Karpas-422 (cell line): Measurements from ENCODE around the gene ASPN. TPM values are rescaled to one million over a fixed set of nuclear protein-coding genes. Genes with fewer than 3 reads are reported as not detected.

Experiments used
- DNase-seq: peaks from one replicate; pipeline ENCODE4 v3.0.0-alpha.2; 2015
- H2AFZ ChIP-seq: fragments of 200-600 bp; sonication (generic); 2 replicates; pipeline ENCODE4 v1.6.1; 2014; ENCODE audit warnings: antibody characterized with exemption, low read length, mixed read lengths
- H3K27ac ChIP-seq: fragments of 200-600 bp; sonication (generic); 2 replicates; pipeline ENCODE4 v1.5.1; 2014; ENCODE audit warnings: mild to moderate bottlenecking, low read length, moderate library complexity
- H3K27me3 ChIP-seq: fragments of 200-600 bp; sonication (generic); 2 replicates; pipeline ENCODE4 v1.6.1; 2014; ENCODE audit warnings: low read length, mixed read lengths
- H3K36me3 ChIP-seq: fragments of 200-600 bp; sonication (generic); 2 replicates; pipeline ENCODE4 v1.6.1; 2014; ENCODE audit warnings: low read length, mixed read lengths; ENCODE audit not compliant: insufficient read depth
- H3K4me1 ChIP-seq: fragments of 200-600 bp; sonication (generic); 2 replicates; pipeline ENCODE4 v1.6.1; 2014; ENCODE audit warnings: mild to moderate bottlenecking, low read length, mixed read lengths
- H3K4me2 ChIP-seq: fragments of 200-600 bp; sonication (generic); 2 replicates; pipeline ENCODE4 v1.6.1; 2014; ENCODE audit warnings: low read length, low read depth, mild to moderate bottlenecking; ENCODE audit not compliant: poor library complexity, severe bottlenecking
- H3K4me3 ChIP-seq: fragments of 200-600 bp; sonication (generic); 2 replicates; pipeline ENCODE4 v1.5.1; 2014; ENCODE audit warnings: mild to moderate bottlenecking, antibody characterized with exemption, low read length, mixed read lengths
- H3K79me2 ChIP-seq: fragments of 200-600 bp; sonication (generic); 2 replicates; pipeline ENCODE4 v1.6.1; 2014; ENCODE audit warnings: mild to moderate bottlenecking, low read length, mixed read lengths
- H3K9ac ChIP-seq: fragments of 200-600 bp; sonication (generic); 2 replicates; pipeline ENCODE4 v1.6.0; 2014; ENCODE audit warnings: low read length
- H3K9me2 ChIP-seq: fragments of 200-600 bp; sonication (generic), shearing (Covaris generic); replicated peaks from 2 replicates; pipeline ENCODE4 v1.6.0; 2014; ENCODE audit warnings: mild to moderate bottlenecking, low read length, moderate library complexity; ENCODE audit not compliant: insufficient read depth
- H3K9me3 ChIP-seq: fragments of 300-700, 200-600 bp; sonication (generic); 2 replicates; pipeline ENCODE4 v1.6.1; 2014; ENCODE audit warnings: low read length, mixed read lengths
- H4K20me1 ChIP-seq: fragments of 200-600 bp; sonication (generic); 2 replicates; pipeline ENCODE4 v1.6.1; 2014; ENCODE audit warnings: mild to moderate bottlenecking, antibody characterized with exemption, low read length, low read depth; ENCODE audit not compliant: insufficient read depth
- total RNA-seq: library from RNA; depleted of rRNA; stranded (reverse); fragments of >200 nt; shearing (Covaris generic); gene quantifications from 2 replicates; pipeline ENCODE4 v1.2.3, GENCODE V29; 2014; ENCODE audit warnings: low replicate concordance

ASPN gene
- total RNA-seq, 1 experiment from 2014 or later = not detected

DNA sequence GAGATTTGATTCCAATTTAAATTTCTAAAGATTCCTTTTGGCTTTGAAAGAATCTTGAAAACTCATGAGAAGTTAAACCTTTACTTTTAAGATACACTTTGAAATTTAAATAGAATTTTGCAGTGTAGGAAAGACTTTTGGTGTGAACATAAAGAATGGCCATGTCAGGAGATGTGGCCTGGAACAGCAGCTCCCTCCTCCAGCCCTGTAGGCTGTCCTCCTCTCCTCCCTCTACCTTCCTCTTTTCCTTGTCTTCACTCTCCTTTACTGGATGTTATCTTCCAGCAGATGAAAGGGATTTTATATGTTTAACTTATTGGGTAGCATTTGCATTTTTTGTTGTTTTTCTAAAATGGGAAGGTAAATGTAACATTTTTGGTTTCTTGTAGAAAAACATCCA, 18.9 kb downstream of the ASPN start:
- no peak for DNase-seq
- Histone ChIP-seq H4K20me1 (no peaks in the 10 kb centered on the region), H3K36me3 (no peaks in the 10 kb centered on the region), H3K9ac (no peak overlapping the region), H3K9me2 (no peaks in the 10 kb centered on the region), H3K27ac (no peak overlapping the region), H3K4me3 (no peak overlapping the region), H2AFZ (no peak overlapping the region), H3K27me3 (no peaks in the 10 kb centered on the region), H3K4me1 (no peaks in the 10 kb centered on the region), H3K79me2 (peaks cover 4% of the 10 kb centered on the region; the same call in 1 of the 2 replicates), H3K4me2 (no peak overlapping the region), H3K9me3 (no peaks in the 10 kb centered on the region)

DNA sequence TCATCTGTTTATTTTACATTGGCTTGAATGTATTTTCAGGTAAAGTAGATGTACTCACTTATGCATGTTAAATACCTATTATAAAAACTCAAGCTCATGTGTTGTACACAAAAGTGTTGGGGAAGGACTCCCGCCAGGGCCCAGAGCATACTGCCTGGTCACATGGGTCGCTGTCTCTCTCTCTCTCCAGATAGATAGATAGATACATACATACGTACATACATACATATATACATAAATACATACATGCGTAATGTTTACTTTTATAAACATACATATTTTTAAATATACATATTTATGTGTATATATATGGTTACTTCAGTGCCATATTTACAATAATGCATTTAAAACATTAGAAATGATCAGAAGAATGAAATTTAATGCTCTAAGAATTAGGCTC, 24.7 kb downstream of the ASPN start:
- Histone ChIP-seq H2AFZ (no peak overlapping the region), H3K36me3 (no peaks in the 10 kb centered on the region), H3K4me3 (no peak overlapping the region), H3K9me2 (no peaks in the 10 kb centered on the region), H4K20me1 (no peaks in the 10 kb centered on the region), H3K4me1 (no peaks in the 10 kb centered on the region), H3K9ac (no peak overlapping the region), H3K27me3 (no peaks in the 10 kb centered on the region), H3K4me2 (no peak overlapping the region), H3K9me3 (no peaks in the 10 kb centered on the region), H3K27ac (no peak overlapping the region), H3K79me2 (no peaks in the 10 kb centered on the region; the same call in 1 of the 2 replicates)
- DNase-seq = no peak

DNA sequence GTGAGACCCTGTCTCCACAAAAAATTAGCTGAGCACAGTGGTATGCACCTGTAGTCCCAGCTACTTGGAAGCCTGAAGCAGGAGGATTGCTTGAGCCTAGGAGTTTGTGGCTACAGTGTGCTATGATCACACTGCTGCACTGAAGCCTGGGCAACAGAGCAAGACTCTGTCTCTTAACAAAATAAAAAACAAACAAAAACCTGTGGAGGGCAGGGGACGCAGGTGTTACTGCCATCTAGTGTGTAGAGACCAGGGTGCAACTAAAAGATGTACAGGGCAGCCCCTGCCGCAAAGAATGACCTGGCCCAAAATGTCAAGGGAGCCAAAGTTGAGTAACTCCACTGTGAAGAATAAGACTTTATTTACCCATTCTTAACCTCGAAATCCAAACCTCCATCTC, 27.1 kb downstream of the ASPN start:
- Histone ChIP-seq H3K4me2 (no peak overlapping the region), H4K20me1 (no peaks in the 10 kb centered on the region), H3K9me3 (no peaks in the 10 kb centered on the region), H3K27me3 (no peaks in the 10 kb centered on the region), H3K79me2 (no peaks in the 10 kb centered on the region; the same call in 1 of the 2 replicates), H2AFZ (no peak overlapping the region), H3K4me3 (no peak overlapping the region), H3K4me1 (no peaks in the 10 kb centered on the region), H3K36me3 (no peaks in the 10 kb centered on the region), H3K9ac (no peak overlapping the region), H3K27ac (no peak overlapping the region), H3K9me2 (no peaks in the 10 kb centered on the region)
- peak; percentile 69 for DNase-seq

DNA sequence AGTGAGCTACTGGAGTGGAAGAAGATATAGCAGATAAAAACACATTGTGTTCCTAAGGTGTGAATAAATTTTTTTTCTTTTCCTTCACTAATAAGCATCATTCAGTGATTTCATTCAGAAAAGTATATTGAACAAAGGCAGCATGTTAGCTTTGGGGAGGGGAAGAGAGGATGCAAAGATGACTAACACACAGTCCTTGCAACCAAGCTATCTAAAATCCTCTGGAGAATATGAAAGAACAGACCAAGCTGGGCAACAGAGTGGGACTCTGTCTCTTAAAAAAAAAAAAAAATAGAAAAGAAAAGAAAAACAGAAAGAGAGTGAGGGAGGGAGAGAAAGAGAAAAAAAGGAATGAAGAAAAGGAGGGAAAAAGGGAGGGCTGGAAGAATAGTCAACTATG, 35.8 kb downstream of the ASPN start:
- no peaks in the 10 kb centered on the region for H4K20me1 ChIP-seq
- no peak for DNase-seq
- H3K27me3 ChIP-seq = no peaks in the 10 kb centered on the region
- H3K4me2 ChIP-seq = no peak overlapping the region
- H3K27ac ChIP-seq = no peak overlapping the region
- H2AFZ ChIP-seq = no peak overlapping the region
- no peak overlapping the region for H3K4me3 ChIP-seq
- H3K79me2 ChIP-seq = no peaks in the 10 kb centered on the region
- H3K4me1 ChIP-seq = peaks cover 29% of the 10 kb centered on the region
- no peaks in the 10 kb centered on the region for H3K9me3 ChIP-seq
- no peak overlapping the region for H3K9ac ChIP-seq
- no peaks in the 10 kb centered on the region for H3K9me2 ChIP-seq
- no peaks in the 10 kb centered on the region for H3K36me3 ChIP-seq

DNA sequence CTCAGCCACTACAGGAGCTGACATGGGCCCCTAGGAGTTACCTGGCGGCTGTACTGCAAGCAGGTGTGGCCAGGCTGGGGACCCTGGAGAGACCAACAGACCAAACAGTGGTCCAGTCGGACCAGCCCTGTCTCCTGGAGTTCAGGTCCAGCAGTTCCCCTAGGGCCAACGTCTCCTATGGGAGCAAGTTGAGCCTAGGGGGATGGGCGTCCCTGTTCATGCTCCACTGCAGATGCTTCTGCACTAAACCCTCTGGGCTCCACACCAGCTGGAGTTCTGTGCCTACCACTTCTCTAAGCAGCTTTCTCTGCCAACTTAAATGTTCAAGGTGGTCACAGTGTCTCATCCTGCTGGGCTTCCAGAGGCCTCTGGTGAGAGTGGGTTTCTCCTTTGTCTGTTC, 37.5 kb downstream of the ASPN start:
- Histone ChIP-seq H3K27ac (no peak overlapping the region), H3K79me2 (peaks cover 2% of the 10 kb centered on the region), H3K4me2 (peak overlapping the region; percentile 42), H3K9me2 (no peaks in the 10 kb centered on the region), H3K36me3 (no peaks in the 10 kb centered on the region), H3K9me3 (no peaks in the 10 kb centered on the region), H2AFZ (no peak overlapping the region), H3K4me1 (peaks cover 29% of the 10 kb centered on the region), H3K4me3 (peak overlapping the region; percentile 8; the same call in 1 of the 2 replicates), H3K27me3 (no peaks in the 10 kb centered on the region), H3K9ac (0 out of 2 replicates have a peak overlapping the region, but pooled peaks have one; percentile 2), H4K20me1 (no peaks in the 10 kb centered on the region)
- DNase-seq = no peak

DNA sequence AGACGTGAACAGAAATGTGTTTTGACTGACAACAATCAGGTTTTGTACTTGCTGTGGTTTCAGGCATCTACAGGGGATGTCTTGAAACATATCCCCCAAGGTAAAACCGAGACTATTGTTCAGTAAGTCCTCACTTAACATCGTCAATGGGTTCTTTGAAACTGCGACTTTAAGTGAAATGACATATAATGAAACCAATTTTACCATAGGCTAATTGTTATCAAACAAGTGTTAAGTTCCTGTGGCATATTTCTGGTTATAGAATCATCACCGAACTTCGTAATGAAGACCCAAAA, 41.6 kb downstream of the ASPN start:
- Histone ChIP-seq H3K27me3 (no peaks in the 10 kb centered on the region), H3K79me2 (peaks cover 13% of the 10 kb centered on the region), H3K4me3 (no peak overlapping the region), H3K9me2 (no peaks in the 10 kb centered on the region), H3K9me3 (no peaks in the 10 kb centered on the region), H3K27ac (no peak overlapping the region), H3K4me1 (peaks cover 34% of the 10 kb centered on the region), H3K4me2 (no peak overlapping the region), H3K9ac (no peak overlapping the region), H3K36me3 (no peaks in the 10 kb centered on the region), H2AFZ (no peak overlapping the region), H4K20me1 (no peaks in the 10 kb centered on the region)
- DNase-seq = no peak

DNA sequence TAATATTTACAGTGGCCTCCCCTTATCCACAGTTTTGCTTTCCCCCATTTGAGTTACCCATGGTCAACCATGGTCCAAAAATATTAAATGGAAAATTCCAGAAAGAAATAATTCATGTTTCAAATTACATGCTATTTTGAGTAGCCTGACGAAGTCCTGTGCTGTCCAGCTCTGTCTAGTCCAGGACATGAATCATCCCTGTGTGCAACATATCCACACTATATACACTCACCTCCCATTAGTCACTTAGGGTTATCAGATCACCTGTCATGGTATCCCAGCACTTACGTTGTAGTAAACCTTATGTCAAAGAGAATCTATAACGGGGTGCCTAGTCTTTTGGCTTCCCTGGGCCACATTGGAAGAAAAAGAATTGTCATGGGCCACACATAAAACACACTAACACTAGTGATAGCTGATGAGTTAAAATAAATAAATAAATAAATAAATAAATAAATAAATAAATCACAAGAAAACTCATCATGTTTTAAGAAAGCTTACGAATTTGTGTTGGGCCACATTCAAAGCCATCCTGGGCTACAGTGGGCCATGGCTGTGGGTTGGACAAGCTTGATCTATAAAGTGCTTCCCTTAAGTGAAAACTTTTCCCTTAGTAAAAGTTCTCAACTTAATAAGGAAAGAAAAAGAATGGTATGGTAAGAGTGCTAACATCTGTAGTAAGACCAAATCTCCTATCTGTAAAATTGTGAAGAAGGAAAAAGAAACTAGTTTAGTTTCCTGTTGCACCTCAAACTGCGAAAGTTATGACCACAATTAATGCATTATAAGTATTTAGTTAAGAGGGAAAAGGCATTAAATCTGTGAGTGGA, 42.2 kb downstream of the ASPN start:
- peaks cover 13% of the 10 kb centered on the region for H3K79me2 ChIP-seq
- H3K36me3 ChIP-seq = no peaks in the 10 kb centered on the region
- H3K27ac ChIP-seq = no peak overlapping the region
- no peaks in the 10 kb centered on the region for H3K9me2 ChIP-seq
- no peak for DNase-seq
- H4K20me1 ChIP-seq = no peaks in the 10 kb centered on the region
- H2AFZ ChIP-seq = no peak overlapping the region
- no peak overlapping the region for H3K4me3 ChIP-seq
- no peak overlapping the region for H3K9ac ChIP-seq
- H3K9me3 ChIP-seq = no peaks in the 10 kb centered on the region
- no peaks in the 10 kb centered on the region for H3K27me3 ChIP-seq
- peaks cover 28% of the 10 kb centered on the region for H3K4me1 ChIP-seq
- H3K4me2 ChIP-seq = no peak overlapping the region

DNA sequence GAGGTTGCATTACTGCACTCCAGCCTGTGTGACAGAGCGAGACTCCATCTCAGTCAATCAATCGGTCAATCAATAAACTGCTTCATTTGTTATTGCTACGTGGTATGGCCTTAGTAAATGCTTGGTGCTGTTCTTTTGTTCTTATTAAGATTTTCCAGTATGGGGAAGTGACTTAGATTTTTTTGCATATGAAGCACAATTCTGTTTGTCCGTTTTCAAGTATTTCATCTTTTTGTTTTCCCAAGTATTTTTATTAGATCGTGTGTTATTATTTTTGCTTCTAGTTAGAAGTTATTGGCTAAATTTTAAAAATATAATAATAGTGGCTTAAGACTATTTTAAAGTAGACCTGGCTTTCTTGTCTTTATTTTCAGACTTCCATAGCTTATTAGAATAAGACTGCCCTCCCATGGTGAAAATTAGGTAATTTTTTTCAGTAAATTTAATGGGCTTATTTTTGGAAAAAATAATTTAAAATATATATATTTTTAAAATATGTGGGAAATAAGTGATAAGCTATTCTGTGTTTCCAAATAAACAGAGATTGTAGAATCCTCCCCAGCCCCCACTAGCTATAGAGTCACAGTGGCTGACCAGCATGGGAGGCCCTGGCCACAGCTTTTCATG, 43.3 kb downstream of the ASPN start:
- H3K36me3 ChIP-seq = no peaks in the 10 kb centered on the region
- no peaks in the 10 kb centered on the region for H3K9me3 ChIP-seq
- DNase-seq = peak; percentile 66
- H2AFZ ChIP-seq = no peak overlapping the region
- H3K4me1 ChIP-seq = peaks cover 17% of the 10 kb centered on the region
- no peak overlapping the region for H3K4me3 ChIP-seq
- peak overlapping the region; percentile 51 for H3K4me2 ChIP-seq
- no peak overlapping the region for H3K9ac ChIP-seq
- H3K9me2 ChIP-seq = no peaks in the 10 kb centered on the region
- H3K27ac ChIP-seq = no peak overlapping the region
- no peaks in the 10 kb centered on the region for H4K20me1 ChIP-seq
- H3K79me2 ChIP-seq = peaks cover 13% of the 10 kb centered on the region
- H3K27me3 ChIP-seq = no peaks in the 10 kb centered on the region
